Muscle layer of duodenum (tissue), 2 donors: ENCODE measurements around the gene DNM3.

Source experiments
- H3K27ac ChIP-seq: one replicate; pipeline ENCODE4 v1.7.0; 2013; ENCODE audit warnings: mild to moderate bottlenecking, low read length
- H3K27me3 ChIP-seq: one replicate; pipeline ENCODE4 v1.7.0; 2013; ENCODE audit warnings: low read depth, mild to moderate bottlenecking, control low read depth, low read length
- H3K36me3 ChIP-seq, 2 donors: one replicate each; pipeline ENCODE4 v1.7.0; 2013; ENCODE audit warnings: low read length in 2 of 2, control low read depth in 1 of 2, mild to moderate bottlenecking in 1 of 2; ENCODE audit not compliant: insufficient read depth in 2 of 2, control insufficient read depth in 1 of 2
- H3K4me1 ChIP-seq, 2 donors: one replicate each; pipeline ENCODE4 v1.7.0; 2013; ENCODE audit warnings: low read length in 2 of 2, mild to moderate bottlenecking in 2 of 2, control low read depth in 1 of 2, moderate library complexity in 1 of 2; ENCODE audit not compliant: insufficient read depth in 2 of 2, control insufficient read depth in 1 of 2
- H3K4me3 ChIP-seq, 2 donors: one replicate each; pipeline ENCODE4 v1.7.0; 2013; ENCODE audit warnings: low read length in 2 of 2, low read depth in 1 of 2, mild to moderate bottlenecking in 1 of 2
- H3K9me3 ChIP-seq, 2 donors: one replicate each; pipeline ENCODE4 v1.7.0; 2013; ENCODE audit warnings: low read length in 2 of 2, control low read depth in 1 of 2, mild to moderate bottlenecking in 1 of 2; ENCODE audit not compliant: control insufficient read depth in 1 of 2
- donor health status: healthy.

DNM3 gene

GRCh38 chr1:171931752-171932151, 90.5 kb downstream of the DNM3 start:
- H3K27me3 ChIP-seq: no peaks in the 10 kb centered on the region
- no peaks in the 10 kb centered on the region for H3K9me3 ChIP-seq
- H3K27ac ChIP-seq: no peak overlapping the region

GRCh38 chr1:171934664-171935063, 93.4 kb downstream of the DNM3 start:
- H3K4me1 ChIP-seq: no peaks in the 10 kb centered on the region
- H3K9me3 ChIP-seq: no peaks in the 10 kb centered on the region
- H3K36me3 ChIP-seq: no peaks in the 10 kb centered on the region
- no peak overlapping the region for H3K27ac ChIP-seq
- no peaks in the 10 kb centered on the region for H3K27me3 ChIP-seq
- no peak overlapping the region for H3K4me3 ChIP-seq

More at GRCh38 chr1:171931752-171932151, 90.5 kb downstream of the DNM3 start:
- Histone ChIP-seq H3K4me3 (no peak overlapping the region), H3K4me1 (no peaks in the 10 kb centered on the region), H3K36me3 (no peaks in the 10 kb centered on the region)

- Histone ChIP-seq H3K9me3 (no peaks in the 10 kb centered on the region), H3K27me3 (no peaks in the 10 kb centered on the region), H3K4me1 (no peaks in the 10 kb centered on the region), H3K36me3 (no peaks in the 10 kb centered on the region), H3K4me3 (no peak overlapping the region), H3K27ac (no peak overlapping the region)
These were observed 93.8 kb downstream of the DNM3 start for GRCh38 chr1:171935086-171935485.

GRCh38 chr1:171935664-171936063, 94.4 kb downstream of the DNM3 start:
- no peaks in the 10 kb centered on the region for H3K9me3 ChIP-seq
- no peaks in the 10 kb centered on the region for H3K36me3 ChIP-seq
- H3K4me1 ChIP-seq: no peaks in the 10 kb centered on the region
- no peak overlapping the region for H3K4me3 ChIP-seq
- H3K27ac ChIP-seq: no peak overlapping the region
- no peaks in the 10 kb centered on the region for H3K27me3 ChIP-seq

- Histone ChIP-seq H3K4me1 (no peaks in the 10 kb centered on the region), H3K27ac (no peak overlapping the region), H3K9me3 (no peaks in the 10 kb centered on the region), H3K27me3 (no peaks in the 10 kb centered on the region), H3K4me3 (no peak overlapping the region), H3K36me3 (no peaks in the 10 kb centered on the region)
These were observed 96.6 kb downstream of the DNM3 start for GRCh38 chr1:171937938-171938337.

- H3K9me3 ChIP-seq: no peaks in the 10 kb centered on the region
- H3K27me3 ChIP-seq: no peaks in the 10 kb centered on the region
- no peak overlapping the region for H3K4me3 ChIP-seq
- no peaks in the 10 kb centered on the region for H3K36me3 ChIP-seq
- no peak overlapping the region for H3K27ac ChIP-seq
- no peaks in the 10 kb centered on the region for H3K4me1 ChIP-seq
These were observed 98.4 kb downstream of the DNM3 start for GRCh38 chr1:171939740-171940139.

- no peak overlapping the region for H3K4me3 ChIP-seq
These were observed 99.1 kb downstream of the DNM3 start for GRCh38 chr1:171940368-171940767.

GRCh38 chr1:171941920-171942319, 100.6 kb downstream of the DNM3 start:
- no peak overlapping the region for H3K4me3 ChIP-seq
- no peaks in the 10 kb centered on the region for H3K9me3 ChIP-seq
- no peak overlapping the region for H3K27ac ChIP-seq

More at GRCh38 chr1:171940368-171940767, 99.1 kb downstream of the DNM3 start:
- H3K4me1 ChIP-seq: no peaks in the 10 kb centered on the region
- H3K9me3 ChIP-seq: no peaks in the 10 kb centered on the region
- no peaks in the 10 kb centered on the region for H3K36me3 ChIP-seq
- H3K27ac ChIP-seq: no peak overlapping the region
- H3K27me3 ChIP-seq: no peaks in the 10 kb centered on the region

GRCh38 chr1:171943973-171944561, 102.8 kb downstream of the DNM3 start:
- Histone ChIP-seq H3K27me3 (no peaks in the 10 kb centered on the region), H3K9me3 (no peaks in the 10 kb centered on the region), H3K4me1 (no peaks in the 10 kb centered on the region), H3K27ac (no peak overlapping the region), H3K4me3 (no peak overlapping the region), H3K36me3 (no peaks in the 10 kb centered on the region)

More at GRCh38 chr1:171941920-171942319, 100.6 kb downstream of the DNM3 start:
- Histone ChIP-seq H3K27me3 (no peaks in the 10 kb centered on the region), H3K4me1 (no peaks in the 10 kb centered on the region), H3K36me3 (no peaks in the 10 kb centered on the region)

- no peak overlapping the region for H3K27ac ChIP-seq
These were observed 107.2 kb downstream of the DNM3 start for GRCh38 chr1:171948511-171948910.

GRCh38 chr1:171949316-171949715, 108.0 kb downstream of the DNM3 start:
- no peaks in the 10 kb centered on the region for H3K4me1 ChIP-seq
- H3K4me3 ChIP-seq: no peak overlapping the region
- H3K9me3 ChIP-seq: no peaks in the 10 kb centered on the region
- H3K27me3 ChIP-seq: no peaks in the 10 kb centered on the region
- H3K36me3 ChIP-seq: no peaks in the 10 kb centered on the region
- H3K27ac ChIP-seq: no peak overlapping the region

More at GRCh38 chr1:171948511-171948910, 107.2 kb downstream of the DNM3 start:
- no peaks in the 10 kb centered on the region for H3K36me3 ChIP-seq
- H3K4me3 ChIP-seq: no peak overlapping the region
- H3K9me3 ChIP-seq: no peaks in the 10 kb centered on the region
- no peaks in the 10 kb centered on the region for H3K27me3 ChIP-seq
- no peaks in the 10 kb centered on the region for H3K4me1 ChIP-seq

GRCh38 chr1:171953835-171954234, 112.5 kb downstream of the DNM3 start:
- Histone ChIP-seq H3K27me3 (no peaks in the 10 kb centered on the region), H3K9me3 (no peaks in the 10 kb centered on the region), H3K27ac (no peak overlapping the region), H3K4me3 (no peak overlapping the region), H3K4me1 (no peaks in the 10 kb centered on the region), H3K36me3 (no peaks in the 10 kb centered on the region)
